Myocyte (in vitro differentiated cells): ENCODE measurements around the gene NEK10. TPM values are rescaled to one million over a fixed set of nuclear protein-coding genes. Genes with fewer than 3 reads are reported as not detected.
A peak's percentile ranks its signal among the peaks of the same experiment; 100 is the strongest.

Source experiments
- DNase-seq: peaks from one replicate; pipeline ENCODE4 v3.0.0-alpha.2; 2012; ENCODE audit warnings: low read depth
- total RNA-seq: library from RNA; depleted of rRNA; stranded (reverse); fragments of >200 nt; gene quantifications from 2 replicates; pipeline ENCODE4 v1.2.3, GENCODE V29; 2014

NEK10 gene
- total RNA-seq, 1 donor from 2014 or later, result 5.0 TPM

GRCh38 chr3:27115352-27115751, 253.8 kb downstream of the NEK10 start:
- DNase-seq, result no peak

- no peak for DNase-seq
These were observed 254.5 kb downstream of the NEK10 start for GRCh38 chr3:27114684-27115083.

- DNase-seq, result no peak
These were observed 255.1 kb downstream of the NEK10 start for GRCh38 chr3:27114129-27114528.

GRCh38 chr3:27110020-27110419, 259.2 kb downstream of the NEK10 start:
- no peak for DNase-seq

- no peak for DNase-seq
These were observed 260.9 kb downstream of the NEK10 start for GRCh38 chr3:27108322-27108721.

- peak; percentile 58 for DNase-seq
These were observed 263.3 kb downstream of the NEK10 start for GRCh38 chr3:27105904-27106303.

- DNase-seq, result no peak
These were observed 272.0 kb downstream of the NEK10 start for GRCh38 chr3:27097182-27097581.

- peak; percentile 34 for DNase-seq
These were observed 273.5 kb downstream of the NEK10 start for GRCh38 chr3:27095553-27096222.

GRCh38 chr3:27094721-27095120, 274.5 kb downstream of the NEK10 start:
- DNase-seq, result peak; percentile 86

- no peak for DNase-seq
These were observed 275.4 kb downstream of the NEK10 start for GRCh38 chr3:27093771-27094170.

- peak; percentile 73 for DNase-seq
These were observed 278.7 kb downstream of the NEK10 start for GRCh38 chr3:27090275-27091041.

GRCh38 chr3:27089645-27090044, 279.5 kb downstream of the NEK10 start:
- DNase-seq, result peak; percentile 84

- no peak for DNase-seq
These were observed 280.1 kb downstream of the NEK10 start for GRCh38 chr3:27089068-27089467.

- DNase-seq, result no peak
These were observed 283.1 kb downstream of the NEK10 start for GRCh38 chr3:27085829-27086730.

GRCh38 chr3:27081992-27082607, 287.1 kb downstream of the NEK10 start:
- DNase-seq, result no peak

- no peak for DNase-seq
These were observed 287.6 kb downstream of the NEK10 start for GRCh38 chr3:27081566-27081965.

GRCh38 chr3:27080258-27080525, 289.0 kb downstream of the NEK10 start:
- no peak for DNase-seq

GRCh38 chr3:27079427-27080257, 289.5 kb downstream of the NEK10 start:
- peak; percentile 77 for DNase-seq

- no peak for DNase-seq
These were observed 290.8 kb downstream of the NEK10 start for GRCh38 chr3:27078246-27078913.
